ENCODE data around the gene CHEK2. TPM values are rescaled to one million over a fixed set of nuclear protein-coding genes. Genes with fewer than 3 reads are reported as not detected.

Gene CHEK2
- polyA plus RNA-seq, 3 donors: 6.6 to 13.1 (median 7.8) TPM

- no peak overlapping the region for H3K27ac ChIP-seq (ENCODE audit: low read depth in 1 of 2, low read length in 2 of 2)
- peaks cover 0 to 3% (median 0%) of the 10 kb centered on the region in 7 donors for H3K9me3 Mint-ChIP-seq
- no peaks in the 10 kb centered on the region for H3K79me2 ChIP-seq (ENCODE audit: insufficient read depth, low read length)
- H3K4me1 ChIP-seq (ENCODE audit: control insufficient read depth in 1 of 2, insufficient read depth in 2 of 2, low read length in 2 of 2): peaks cover 0 to 3% of the 10 kb centered on the region in 2 donors
- H3K27ac Mint-ChIP-seq: peak overlapping the region in 1 of 7 donors; percentile 46
- peaks cover 0 to 1% (median 0%) of the 10 kb centered on the region in 3 donors for H3K27me3 Mint-ChIP-seq (ENCODE audit: low read depth in 3 of 3)
- H4K20me1 ChIP-seq (ENCODE audit: insufficient read depth, low read length): no peaks in the 10 kb centered on the region
- no peak for DNase-seq
- no peak overlapping the region for H3K4me2 ChIP-seq (replicated peaks; ENCODE audit: extremely low read depth, low read length, poor library complexity, severe bottlenecking)
- peaks cover 6% of the 10 kb centered on the region for H3K4me1 Mint-ChIP-seq
- H3K4me3 Mint-ChIP-seq: no peak overlapping the region
- no peak overlapping the region for H3K4me3 ChIP-seq (replicated peaks in 1 of 3; ENCODE audit: low read depth in 2 of 3, low read length in 3 of 3)
- no peak overlapping the region for H2AFZ ChIP-seq (ENCODE audit: insufficient read depth, low read depth, low read length, poor library complexity, severe bottlenecking)
- TF ChIP-seq CTCF (IDR thresholded peaks at IDR 0.05): no peak
- 96% methylated on average over 4 of the region's 7 CpGs for WGBS (ENCODE audit: insufficient coverage)
- peaks cover 17 to 30% of the 10 kb centered on the region in 2 donors for H3K36me3 ChIP-seq (replicated peaks in 1 of 2; ENCODE audit: control insufficient read depth in 1 of 2, insufficient read depth in 2 of 2, low read length in 2 of 2)
- intact Hi-C loops (cut with micrococcal nuclease): loop anchor here in 1 of 2 donors (10.0 kb wide), 1 partner anchor 61 kb away; no protein-coding TSS in a partner anchor
- no peaks in the 10 kb centered on the region for H3K9me3 ChIP-seq (replicated peaks in 1 of 2; ENCODE audit: control insufficient read depth in 1 of 2, insufficient read depth in 1 of 2, low read length in 2 of 2)
- H3K36me3 Mint-ChIP-seq: peaks cover 35 to 42% of the 10 kb centered on the region in 2 donors
- H3K27me3 ChIP-seq (ENCODE audit: control insufficient read depth in 2 of 2, insufficient read depth in 2 of 2, low read length in 2 of 2): no peaks in the 10 kb centered on the region
- H3K9ac ChIP-seq (ENCODE audit: insufficient read depth, low read length, poor library complexity, severe bottlenecking): no peak overlapping the region
Observed at GRCh38 chr22:28715611-28716010, 26.0 kb downstream of the CHEK2 start.

DNA sequence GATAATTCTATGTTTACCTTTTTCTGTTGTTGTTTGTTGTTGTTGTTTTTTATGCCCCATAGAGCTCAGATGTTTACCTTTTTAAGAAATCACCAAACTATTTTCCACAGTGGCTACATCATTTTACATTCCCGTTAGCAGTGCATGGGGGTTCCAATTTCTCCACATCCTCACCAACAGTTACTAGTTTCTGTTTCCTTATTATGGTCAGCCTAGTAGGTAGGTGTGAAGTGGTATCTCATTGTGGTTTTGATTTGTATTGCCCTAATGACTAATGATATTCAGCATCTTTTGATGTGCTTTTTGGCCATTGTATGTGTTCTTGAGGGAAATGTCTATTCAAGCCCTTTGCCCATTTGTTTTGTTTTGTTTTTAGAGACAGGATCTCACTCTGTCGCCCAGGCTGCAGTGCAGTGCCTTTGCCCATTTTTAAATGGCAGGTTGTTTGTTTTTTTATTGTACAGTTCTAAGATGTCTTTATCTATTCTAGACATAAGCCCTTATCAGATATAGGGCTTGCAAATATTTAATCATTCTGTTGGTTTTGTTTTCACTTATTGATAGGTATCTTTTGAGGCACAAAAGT is 27.5 kb downstream of the CHEK2 start:
- Histone ChIP-seq H3K9ac (ENCODE audit: insufficient read depth, low read length, poor library complexity, severe bottlenecking) (no peak overlapping the region), H3K27me3 (ENCODE audit: control insufficient read depth in 2 of 2, insufficient read depth in 2 of 2, low read length in 2 of 2) (no peaks in the 10 kb centered on the region), H3K4me3 (replicated peaks in 1 of 3; ENCODE audit: low read depth in 2 of 3, low read length in 3 of 3) (no peak overlapping the region), H3K9me3 (replicated peaks in 1 of 2; ENCODE audit: control insufficient read depth in 1 of 2, insufficient read depth in 1 of 2, low read length in 2 of 2) (no peaks in the 10 kb centered on the region), H3K27ac (ENCODE audit: low read depth in 1 of 2, low read length in 2 of 2) (no peak overlapping the region), H3K4me2 (replicated peaks; ENCODE audit: extremely low read depth, low read length, poor library complexity, severe bottlenecking) (no peak overlapping the region), H3K4me1 (ENCODE audit: control insufficient read depth in 1 of 2, insufficient read depth in 2 of 2, low read length in 2 of 2) (peaks cover 0 to 3% of the 10 kb centered on the region in 2 donors), H4K20me1 (ENCODE audit: insufficient read depth, low read length) (no peaks in the 10 kb centered on the region), H2AFZ (ENCODE audit: insufficient read depth, low read depth, low read length, poor library complexity, severe bottlenecking) (no peak overlapping the region), H3K79me2 (ENCODE audit: insufficient read depth, low read length) (no peaks in the 10 kb centered on the region), H3K36me3 (replicated peaks in 1 of 2; ENCODE audit: control insufficient read depth in 1 of 2, insufficient read depth in 2 of 2, low read length in 2 of 2) (peaks cover 20 to 38% of the 10 kb centered on the region in 2 donors)
- H3K4me3 Mint-ChIP-seq: no peak overlapping the region
- peaks cover 0 to 1% (median 0%) of the 10 kb centered on the region in 3 donors for H3K27me3 Mint-ChIP-seq (ENCODE audit: low read depth in 3 of 3)
- H3K36me3 Mint-ChIP-seq: peaks cover 31 to 41% of the 10 kb centered on the region in 2 donors
- intact Hi-C loops (cut with micrococcal nuclease): loop anchor here in 1 of 2 donors (10.0 kb wide), 1 partner anchor 59 kb away; no protein-coding TSS in a partner anchor
- no peak for DNase-seq
- H3K27ac Mint-ChIP-seq: no peak overlapping the region
- WGBS (ENCODE audit: insufficient coverage): no CpG with 5 or more reads among the region's 2 CpGs
- no peak for TF ChIP-seq CTCF (IDR thresholded peaks at IDR 0.05)
- peaks cover 0 to 3% (median 0%) of the 10 kb centered on the region in 7 donors for H3K9me3 Mint-ChIP-seq
- H3K4me1 Mint-ChIP-seq: peaks cover 6% of the 10 kb centered on the region
